ENCODE results near the gene DBN1.

DNA sequence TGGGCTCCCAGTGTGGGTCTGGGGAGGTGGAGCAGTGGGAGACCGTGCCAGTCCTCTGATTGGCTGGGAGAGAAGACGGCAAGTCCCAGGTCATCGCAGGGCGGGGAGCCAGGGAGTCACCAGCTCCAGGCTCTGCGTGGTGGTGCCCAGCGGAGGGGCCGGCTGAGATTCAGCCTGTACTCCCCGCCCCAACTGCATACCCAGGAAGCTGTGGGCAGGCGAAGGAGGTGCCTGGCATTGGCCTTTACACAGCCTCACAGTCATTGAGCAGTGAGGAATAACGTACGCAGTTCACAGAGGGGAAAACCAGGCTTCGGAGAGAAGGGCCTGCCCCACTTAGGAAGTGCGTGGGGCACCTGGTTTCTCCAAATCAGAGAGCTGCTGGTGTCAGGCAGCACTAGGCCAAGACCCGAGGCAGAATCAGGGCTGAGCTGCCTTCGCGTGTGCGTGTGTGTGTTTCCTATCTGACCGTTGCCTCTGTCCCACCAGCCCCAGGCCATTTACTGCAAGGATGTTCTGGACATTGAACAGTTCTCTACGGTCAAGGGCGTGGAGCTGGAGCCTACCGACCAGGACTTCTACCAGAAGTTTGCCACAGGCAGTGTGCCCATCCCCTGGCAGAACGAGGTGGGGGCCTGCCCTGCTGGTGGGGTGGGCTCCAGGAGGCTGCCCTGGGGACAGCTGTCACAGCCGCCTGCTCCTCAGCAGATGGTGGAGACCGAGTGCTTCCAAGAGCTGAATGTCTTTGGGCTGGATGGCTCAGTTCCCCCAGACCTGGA, 33.0 kb downstream of the DBN1 start:
- TF ChIP-seq CTCF (conservative IDR thresholded peaks at IDR 0.05 in 1 of 2, IDR thresholded peaks at IDR 0.05 in 1 of 2; ENCODE audit: low read depth in 1 of 2, low read length in 2 of 2) (no peak), EZH2 (IDR thresholded peaks at IDR 0.05; ENCODE audit: low read length, missing control alignments) (no peak)

Measured in fibroblast of lung (primary cell).